Caco-2 (cell line): ENCODE results near the gene DIAPH3. TPM values are rescaled to one million over a fixed set of nuclear protein-coding genes. Genes with fewer than 3 reads are reported as not detected.

Experiments
- BruUV-seq: library from RNA; stranded (reverse); fragments of 400-500 nt; replicated peaks from 2 replicates; lab custom pipeline; 2021; lab: Mats Ljungman, UMichigan
- CTCF ChIA-PET: fragments of 300-600 bp; sonication (Branson Sonifier 250); formaldehyde crosslinking; loops from one replicate; lab custom pipeline; 2022; ENCODE audit warnings: antibody characterized with exemption; lab: Charles Lee
- POLR2A ChIA-PET: fragments of 300-600 bp; sonication (Branson Sonifier 250); formaldehyde crosslinking; loops from one replicate; lab custom pipeline; 2022; ENCODE audit warnings: antibody characterized with exemption; lab: Charles Lee
- DNase-seq, 2 experiments: peaks; one replicate each; pipeline versions ENCODE4 v3.0.0 to v3.0.0-alpha.2; 2020 to 2022
- H3K27me3 ChIP-seq: replicated peaks from 2 replicates; pipeline ENCODE4 v1.6.0; 2011; ENCODE audit warnings: low read length; ENCODE audit not compliant: control insufficient read depth, insufficient read depth
- H3K36me3 ChIP-seq: 2 replicates; pipeline ENCODE4 v1.5.1; 2011; ENCODE audit warnings: low read length; ENCODE audit not compliant: control insufficient read depth, insufficient read depth
- H3K4me1 ChIP-seq: fragments of 250-450 bp; sonication (Bioruptor Pico); 2 replicates; pipeline ENCODE4 v1.5.1; 2020; ENCODE audit warnings: mild to moderate bottlenecking
- H3K4me3 ChIP-seq: 2 replicates; pipeline ENCODE4 v1.5.1; 2011; ENCODE audit warnings: low read depth, mild to moderate bottlenecking, control low read depth, low read length
- H3K9me3 ChIP-seq: fragments of 250-450 bp; sonication (Bioruptor Pico); 2 replicates; pipeline ENCODE4 v1.5.1; 2020; ENCODE audit warnings: mild to moderate bottlenecking, moderate library complexity
- H3K27ac Mint-ChIP-seq: one replicate; pipeline ENCODE4 v1.8.0; 2022; ENCODE audit warnings: mixed read lengths; ENCODE audit not compliant: unreplicated experiment
- H3K27me3 Mint-ChIP-seq: one replicate; pipeline ENCODE4 v1.8.0; 2022; ENCODE audit warnings: mixed read lengths; ENCODE audit not compliant: insufficient read depth, unreplicated experiment
- H3K36me3 Mint-ChIP-seq: one replicate; pipeline ENCODE4 v1.8.0; 2022; ENCODE audit warnings: mild to moderate bottlenecking, mixed read lengths; ENCODE audit not compliant: insufficient read depth, unreplicated experiment
- H3K4me1 Mint-ChIP-seq: one replicate; pipeline ENCODE4 v1.8.0; 2022; ENCODE audit warnings: low read depth, mixed read lengths; ENCODE audit not compliant: unreplicated experiment
- H3K4me3 Mint-ChIP-seq: one replicate; pipeline ENCODE4 v1.8.0; 2022; ENCODE audit warnings: mild to moderate bottlenecking, moderate library complexity, mixed read lengths; ENCODE audit not compliant: unreplicated experiment
- H3K9me3 Mint-ChIP-seq: one replicate; pipeline ENCODE4 v1.8.0; 2022; ENCODE audit warnings: mixed read lengths; ENCODE audit not compliant: unreplicated experiment
- CTCF ChIP-seq, 2 experiments: fragments of 200-600 bp in 1 of 2; IDR thresholded peaks; 1 replicate in 1 of 2; 2 replicates in 1 of 2; pipeline versions ENCODE4 v1.5.1 to v1.8.0; 2011 to 2022; ENCODE audit warnings: antibody characterized with exemption in 1 of 2, control low read depth in 1 of 2, inconsistent platforms in 1 of 2, low read depth in 1 of 2, low read length in 1 of 2, mild to moderate bottlenecking in 1 of 2, moderate library complexity in 1 of 2; ENCODE audit not compliant: insufficient read depth in 1 of 2, severe bottlenecking in 1 of 2, unreplicated experiment in 1 of 2
- intact Hi-C: fragments of 100-400 bp; cut with micrococcal nuclease; formaldehyde crosslinking; loops from one replicate; pipeline ENCODE4 v1.10.0; 2022; ENCODE audit not compliant: unreplicated experiment
- total RNA-seq: library from RNA; stranded (reverse); gene quantifications from 2 replicates; pipeline ENCODE4 v1.2.3, GENCODE V29; 2022

Gene DIAPH3
- total RNA-seq, 1 experiment from 2014 or later = 60.6 TPM

- Mint-ChIP-seq H3K4me3 (no peak overlapping the region), H3K27ac (no peak overlapping the region), H3K4me1 (no peaks in the 10 kb centered on the region), H3K9me3 (no peaks in the 10 kb centered on the region), H3K36me3 (peaks cover 30% of the 10 kb centered on the region), H3K27me3 (no peaks in the 10 kb centered on the region)
- DNase-seq = no peak
- no peaks in the 10 kb centered on the region for H3K4me1 ChIP-seq
- no peaks in the 10 kb centered on the region for H3K9me3 ChIP-seq
- POLR2A ChIA-PET = no interaction called here
- CTCF ChIA-PET = no interaction called here
- no peaks in the 10 kb centered on the region; the same call in 1 of the 2 replicates for H3K27me3 ChIP-seq
- no peak overlapping the region for H3K4me3 ChIP-seq
- no TSS peak for BruUV-seq
- no peaks in the 10 kb centered on the region for H3K36me3 ChIP-seq
- no peak for TF ChIP-seq CTCF (IDR thresholded peaks at IDR 0.05; ENCODE audit: insufficient read depth in 1 of 2, low read depth in 1 of 2, low read length in 1 of 2, severe bottlenecking in 1 of 2, unreplicated experiment in 1 of 2)
- intact Hi-C loops = no loop called here
These were observed 265.7 kb downstream of the DIAPH3 start for GRCh38 chr13:59898066-59898465.

GRCh38 chr13:59893266-59893665 lies 270.5 kb downstream of the DIAPH3 start:
- H3K9me3 Mint-ChIP-seq = no peaks in the 10 kb centered on the region
- Histone ChIP-seq H3K27me3 (no peaks in the 10 kb centered on the region), H3K4me1 (no peaks in the 10 kb centered on the region), H3K36me3 (no peaks in the 10 kb centered on the region), H3K4me3 (no peak overlapping the region), H3K9me3 (peaks cover 4% of the 10 kb centered on the region; the same call in 1 of the 2 replicates)
- no peaks in the 10 kb centered on the region for H3K27me3 Mint-ChIP-seq
- intact Hi-C loops = no loop called here
- no TSS peak for BruUV-seq
- DNase-seq = no peak
- ChIA-PET POLR2A (no interaction called here), CTCF (no interaction called here)
- H3K36me3 Mint-ChIP-seq = peaks cover 34% of the 10 kb centered on the region
- no peak overlapping the region for H3K4me3 Mint-ChIP-seq
- no peak for TF ChIP-seq CTCF (IDR thresholded peaks at IDR 0.05; ENCODE audit: insufficient read depth in 1 of 2, low read depth in 1 of 2, low read length in 1 of 2, severe bottlenecking in 1 of 2, unreplicated experiment in 1 of 2)
- peaks cover 6% of the 10 kb centered on the region for H3K4me1 Mint-ChIP-seq
- no peak overlapping the region for H3K27ac Mint-ChIP-seq

GRCh38 chr13:59891053-59891452 lies 272.7 kb downstream of the DIAPH3 start:
- Histone ChIP-seq H3K4me1 (no peaks in the 10 kb centered on the region), H3K4me3 (no peak overlapping the region), H3K27me3 (no peaks in the 10 kb centered on the region), H3K9me3 (peaks cover 4% of the 10 kb centered on the region; the same call in 1 of the 2 replicates), H3K36me3 (no peaks in the 10 kb centered on the region)
- Mint-ChIP-seq H3K9me3 (no peaks in the 10 kb centered on the region), H3K4me1 (peaks cover 6% of the 10 kb centered on the region), H3K4me3 (no peak overlapping the region), H3K27ac (no peak overlapping the region), H3K36me3 (peaks cover 29% of the 10 kb centered on the region), H3K27me3 (no peaks in the 10 kb centered on the region)
- ChIA-PET POLR2A (no interaction called here), CTCF (no interaction called here)
- DNase-seq = no peak
- intact Hi-C loops = no loop called here
- no peak for TF ChIP-seq CTCF (IDR thresholded peaks at IDR 0.05; ENCODE audit: insufficient read depth in 1 of 2, low read depth in 1 of 2, low read length in 1 of 2, severe bottlenecking in 1 of 2, unreplicated experiment in 1 of 2)
- BruUV-seq = no TSS peak
